Esophagus muscularis mucosa (tissue), 4 donors: ENCODE data around the gene STX18. TPM values are rescaled to one million over a fixed set of nuclear protein-coding genes. Genes with fewer than 3 reads are reported as not detected.

Source experiments
- DNase-seq: peaks from one replicate; pipeline ENCODE4 v3.0.0-alpha.2; 2017; ENCODE audit errors: extremely low spot score
- H3K27ac ChIP-seq, 4 donors: fragments of 200-600 bp; sonication (generic); replicated peaks in 1 of 4; 1 replicate in 3 of 4; 2 replicates in 1 of 4; pipeline ENCODE4 v1.5.1; 2016 to 2019; ENCODE audit warnings: mild to moderate bottlenecking in 1 of 4
- H3K27me3 ChIP-seq, 4 donors: fragments of 200-600 bp; sonication (generic); one replicate each; pipeline versions ENCODE4 v1.5.1 to v1.6.0; 2016 to 2019
- H3K36me3 ChIP-seq, 4 donors: fragments of 200-600 bp; sonication (generic); one replicate each; pipeline ENCODE4 v1.5.1; 2016 to 2019
- H3K4me1 ChIP-seq, 4 donors: fragments of 200-600 bp; sonication (generic); one replicate each; pipeline ENCODE4 v1.5.1; 2016 to 2019
- H3K4me3 ChIP-seq, 4 donors: fragments of 200-600 bp; sonication (generic); 1 replicate in 2 of 4; 2 replicates in 2 of 4; pipeline ENCODE4 v1.5.1; 2016 to 2019; ENCODE audit warnings: mild to moderate bottlenecking in 4 of 4, moderate library complexity in 1 of 4
- H3K9me3 ChIP-seq, 4 donors: fragments of 200-600 bp; sonication (generic); 1 replicate in 3 of 4; 2 replicates in 1 of 4; pipeline ENCODE4 v1.5.1; 2016 to 2019
- CTCF ChIP-seq, 3 experiments: fragments of 200-600 bp in 2 of 3; fragments of 450-650 bp in 1 of 3; sonication (generic) in 2 of 3; IDR thresholded peaks; one replicate each; pipeline ENCODE4 v1.5.1; 2017 to 2019; ENCODE audit warnings: antibody characterized with exemption in 3 of 3, mild to moderate bottlenecking in 2 of 3, moderate library complexity in 1 of 3
- EP300 ChIP-seq: sonication (generic); formaldehyde crosslinking; IDR thresholded peaks from one replicate; pipeline ENCODE4 v1.6.1; 2017; ENCODE audit warnings: antibody characterized with exemption
- POLR2A ChIP-seq: fragments of 450-650 bp; IDR thresholded peaks from one replicate; pipeline ENCODE4 v1.6.1; 2017; ENCODE audit warnings: antibody characterized with exemption, moderate library complexity, mild to moderate bottlenecking, low read depth
- POLR2AphosphoS5 ChIP-seq, 2 donors: sonication (generic); formaldehyde crosslinking; IDR thresholded peaks; one replicate each; pipeline ENCODE4 v1.6.1; 2017; ENCODE audit warnings: antibody characterized with exemption in 2 of 2
- WGBS: methylation state at CpG from one replicate; pipeline ENCODE4 v1.1.5; 2018; 5-methylcytosine and 5-hydroxymethylcytosine counted together
- intact Hi-C: fragments of 100-400 bp; cut with DNase I; formaldehyde crosslinking; loops from one replicate; pipeline ENCODE4 v1.15.1; 2023
- total RNA-seq, 4 donors: library from RNA; depleted of rRNA; stranded (reverse); fragments of >200 nt; gene quantifications; one replicate each; pipeline versions ENCODE4 v1.1.0 to v1.2.1, GENCODE V29; 2016

STX18 gene
- total RNA-seq, 4 donors from 2014 or later: 14.5 to 21.0 (median 17.8) TPM

GRCh38 chr4:4377191-4377590 is 164.7 kb downstream of the STX18 start:
- Histone ChIP-seq H3K27ac (no peak overlapping the region), H3K4me1 (no peaks in the 10 kb centered on the region), H3K27me3 (peaks cover 0 to 55% (median 0%) of the 10 kb centered on the region in 4 donors), H3K36me3 (no peaks in the 10 kb centered on the region), H3K4me3 (no peak overlapping the region), H3K9me3 (peaks cover 0 to 15% (median 3%) of the 10 kb centered on the region in 4 donors)
- TF ChIP-seq POLR2AphosphoS5 (IDR thresholded peaks at IDR 0.05) (no peak), POLR2A (no peak), EP300 (no peak), CTCF (IDR thresholded peaks at IDR 0.05) (no peak)
- DNase-seq: no peak
- intact Hi-C loops: no loop called here
- 82% methylated on average over 12 of the region's 12 CpGs for WGBS

- intact Hi-C loops: no loop called here
- Histone ChIP-seq H3K4me1 (no peaks in the 10 kb centered on the region), H3K36me3 (no peaks in the 10 kb centered on the region), H3K27ac (no peak overlapping the region), H3K9me3 (peaks cover 0 to 15% (median 3%) of the 10 kb centered on the region in 4 donors), H3K4me3 (no peak overlapping the region), H3K27me3 (peaks cover 0 to 54% (median 0%) of the 10 kb centered on the region in 4 donors)
- 81% methylated on average over 4 of the region's 4 CpGs for WGBS
- no peak for DNase-seq
- TF ChIP-seq EP300 (no peak), POLR2A (no peak), POLR2AphosphoS5 (IDR thresholded peaks at IDR 0.05) (no peak), CTCF (IDR thresholded peaks at IDR 0.05) (no peak)
Measured at GRCh38 chr4:4376074-4376473, 165.8 kb downstream of the STX18 start.

GRCh38 chr4:4374388-4375098 is 167.3 kb downstream of the STX18 start:
- no peak overlapping the region for H3K27ac ChIP-seq
- no peaks in the 10 kb centered on the region for H3K4me1 ChIP-seq
- H3K4me3 ChIP-seq: no peak overlapping the region
- H3K9me3 ChIP-seq: peaks cover 0 to 15% (median 3%) of the 10 kb centered on the region in 4 donors
- 69% methylated on average over 6 of the region's 6 CpGs for WGBS
- intact Hi-C loops: no loop called here
- H3K27me3 ChIP-seq: peaks cover 0 to 39% (median 0%) of the 10 kb centered on the region in 4 donors
- DNase-seq: no peak
- no peaks in the 10 kb centered on the region for H3K36me3 ChIP-seq
- TF ChIP-seq EP300 (no peak), CTCF (IDR thresholded peaks at IDR 0.05) (no peak), POLR2A (no peak), POLR2AphosphoS5 (IDR thresholded peaks at IDR 0.05) (no peak)

Other genes starting within 250 kb of the STX18 start
- gene NSG1, start 154.9 kb downstream of the STX18 start, total RNA-seq: 1 to 10 TPM in 3 of 4 donors, under 1 TPM in 1; 0.42 to 5.1 (median 2.7) TPM